NCI-H2081 (cell line): ENCODE measurements around the gene B4GALNT1.
A peak's percentile ranks its signal among the peaks of the same experiment; 100 is the strongest.
"Not testable (repeated sequence)": the region's sequence is repeated elsewhere in the genome, so short reads cannot be mapped to it uniquely, and the experiment has no call there.

Experiments used
- DNase-seq, 2 experiments: peaks; one replicate each; lab custom pipeline; 2025; lab: John Stamatoyannopoulos, UW

Gene B4GALNT1

DNA sequence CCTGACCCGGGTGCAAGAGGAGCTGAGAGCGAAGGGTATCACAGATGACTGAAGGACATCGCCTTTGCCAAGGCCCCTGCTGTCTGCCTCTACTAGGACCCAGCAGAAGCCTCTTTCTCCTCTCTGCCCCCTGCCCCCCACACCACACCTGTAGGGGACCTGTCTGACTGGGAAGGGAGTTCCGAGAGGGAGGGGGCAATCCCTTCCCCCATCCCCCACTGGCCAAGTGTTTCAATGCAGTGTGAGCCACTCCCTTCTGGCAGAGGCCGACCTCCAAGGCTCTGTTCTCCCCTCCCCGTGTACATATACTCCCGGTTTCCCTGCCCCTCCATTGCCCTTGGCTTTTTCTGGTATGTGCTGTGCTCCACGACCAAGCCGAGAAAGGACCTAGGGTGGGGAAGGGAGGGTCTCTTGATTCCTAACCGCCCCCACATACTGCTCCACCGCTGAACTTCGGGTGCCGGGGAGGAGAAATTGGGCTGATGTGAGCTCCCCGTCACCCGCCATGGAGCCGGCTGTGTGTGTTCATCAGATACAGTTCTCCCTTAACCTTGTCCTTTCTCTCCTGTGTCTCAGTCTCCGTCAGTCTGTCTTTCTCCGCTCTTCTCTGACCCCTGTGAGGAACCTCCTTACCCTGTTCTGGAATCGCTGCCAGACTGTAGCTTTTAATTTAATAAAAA, 23.8 kb downstream of the B4GALNT1 start:
- DNase-seq: no peak

DNA sequence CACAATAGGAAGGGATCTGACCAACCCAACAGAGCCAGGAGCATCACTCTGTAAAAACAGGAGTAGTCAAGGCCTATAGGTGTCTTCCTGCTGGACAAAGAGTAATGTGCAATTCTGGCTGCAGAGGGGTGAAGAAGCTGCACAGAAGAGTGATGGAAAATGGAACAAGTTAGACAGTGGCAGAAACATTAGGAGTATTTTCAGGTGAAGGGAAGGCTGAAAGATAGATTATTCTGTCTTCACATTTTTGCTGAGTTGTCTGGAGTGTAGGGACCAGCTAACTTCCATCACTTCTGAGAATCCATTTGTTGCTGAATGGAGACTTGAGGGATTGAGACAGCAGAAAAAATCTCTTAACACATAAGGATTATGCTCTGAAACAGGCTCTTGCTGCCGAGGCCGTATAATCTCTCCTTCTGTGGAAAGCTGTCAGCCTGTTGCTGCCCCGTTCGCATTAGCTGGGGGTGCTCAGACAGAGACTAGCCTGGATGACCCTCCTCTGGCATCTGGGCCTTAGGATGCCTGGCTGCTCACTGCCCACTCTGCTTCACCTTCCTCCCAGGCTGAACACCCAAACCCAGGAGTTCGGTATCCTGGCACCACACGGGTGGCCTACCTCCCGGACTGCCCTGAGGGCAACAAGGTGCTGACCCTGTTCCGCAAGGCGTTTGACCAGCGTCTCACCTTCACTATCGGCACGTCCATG, 24.9 kb downstream of the B4GALNT1 start:
- DNase-seq: no peak

DNA sequence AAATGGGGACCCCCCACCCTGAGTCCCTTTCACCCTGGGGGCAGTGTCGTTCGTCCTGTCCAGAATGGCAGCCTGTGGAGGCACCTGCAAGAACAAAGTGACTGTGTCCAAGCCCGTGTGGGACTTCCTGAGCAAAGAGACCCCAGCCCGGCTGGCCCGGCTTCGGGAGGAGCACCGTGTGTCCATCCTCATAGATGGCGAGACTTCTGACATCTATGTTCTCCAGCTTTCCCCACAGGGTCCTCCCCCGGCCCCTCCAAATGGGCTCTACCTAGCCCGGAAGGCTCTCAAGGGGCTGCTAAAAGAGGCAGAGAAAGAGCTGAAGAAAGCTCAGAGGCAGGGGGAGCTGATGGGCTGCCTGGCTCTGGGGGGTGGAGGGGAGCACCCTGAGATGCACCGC, 26.2 kb downstream of the B4GALNT1 start:
- no peak for DNase-seq

DNA sequence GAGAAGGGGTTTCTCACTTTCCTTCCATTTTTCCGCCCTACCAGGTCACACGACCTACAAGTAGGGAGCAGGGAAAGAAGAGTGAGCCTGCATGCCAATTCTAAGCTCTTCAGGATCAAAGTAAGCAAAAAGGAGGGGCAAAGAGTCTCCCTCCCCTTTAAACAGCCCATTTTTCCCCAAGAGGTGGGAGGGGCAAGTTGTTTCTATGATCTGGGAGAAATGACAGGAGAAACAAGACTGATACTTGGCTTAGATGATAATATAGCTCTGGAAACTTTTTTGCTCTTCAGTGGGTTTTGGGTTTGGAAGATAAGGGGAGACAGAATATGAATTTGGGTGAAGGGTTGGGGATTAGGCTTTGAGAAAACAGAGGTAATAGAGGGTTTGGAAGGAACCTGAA, 26.6 kb downstream of the B4GALNT1 start:
- DNase-seq: no peak

DNA sequence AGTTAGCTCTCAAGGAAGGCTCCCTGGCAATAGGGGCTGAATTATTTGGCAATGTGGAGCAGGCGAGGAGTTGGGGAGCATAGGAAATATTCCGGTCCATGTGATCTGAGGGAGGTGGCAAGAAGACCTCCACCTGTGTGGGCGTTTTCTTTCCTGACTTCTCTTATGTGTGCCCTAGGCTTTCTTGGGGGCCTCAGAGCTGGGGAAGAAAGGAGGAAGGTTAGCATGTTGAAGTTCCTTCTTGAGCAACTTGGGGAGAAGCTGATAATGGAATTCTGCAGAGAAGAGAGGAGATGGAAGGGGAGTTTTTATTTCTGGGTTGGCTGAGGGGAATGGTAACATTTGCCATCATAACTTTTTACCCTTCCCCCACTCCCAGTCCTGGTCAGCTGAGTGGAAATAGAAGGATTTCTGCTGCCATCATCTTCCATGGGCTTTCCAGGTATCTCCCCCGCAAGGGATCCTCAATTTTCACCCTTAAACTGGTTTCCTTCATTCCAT, 27.1 kb downstream of the B4GALNT1 start:
- no peak for DNase-seq

DNA sequence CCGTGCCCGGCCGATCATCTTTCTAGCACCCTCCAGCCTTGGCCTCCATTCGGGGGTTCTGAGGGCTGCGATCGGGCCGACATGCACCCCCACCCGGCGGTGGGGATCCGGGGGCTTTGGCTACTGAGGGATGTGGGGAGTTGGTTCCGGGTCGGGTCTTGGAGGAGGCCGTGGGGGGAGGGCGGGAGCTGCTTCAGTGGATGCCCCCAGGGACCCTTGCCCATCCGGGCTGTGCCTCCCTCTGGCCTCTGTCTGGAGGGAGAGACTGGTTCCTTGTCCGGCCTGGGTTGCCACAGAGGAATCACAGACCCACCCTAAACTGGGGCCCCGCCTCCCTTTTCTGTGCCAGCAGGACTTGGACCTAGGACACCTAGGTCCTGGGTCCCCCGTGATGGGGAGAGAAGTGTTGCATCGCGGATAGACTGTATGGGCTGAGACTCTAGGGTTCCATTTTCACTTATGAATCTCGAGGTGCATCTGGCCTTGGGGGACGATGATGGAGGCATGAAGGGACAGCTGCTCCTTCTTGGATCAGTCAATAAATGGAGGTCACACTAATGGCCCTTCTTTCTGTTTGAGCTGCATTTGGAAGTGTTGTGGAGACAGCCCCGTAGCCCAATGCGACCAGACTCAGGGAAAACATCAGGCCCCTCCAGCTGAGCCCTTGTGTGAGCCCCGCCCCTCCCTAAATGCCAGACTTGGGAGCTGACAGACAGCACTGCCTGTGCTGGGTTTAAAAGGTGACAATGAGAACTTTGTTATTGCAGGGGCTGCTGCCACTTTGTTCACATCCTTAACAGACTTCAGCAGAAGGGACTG, 27.8 kb downstream of the B4GALNT1 start:
- DNase-seq: peak in 1 of 2 experiments; percentile 17

DNA sequence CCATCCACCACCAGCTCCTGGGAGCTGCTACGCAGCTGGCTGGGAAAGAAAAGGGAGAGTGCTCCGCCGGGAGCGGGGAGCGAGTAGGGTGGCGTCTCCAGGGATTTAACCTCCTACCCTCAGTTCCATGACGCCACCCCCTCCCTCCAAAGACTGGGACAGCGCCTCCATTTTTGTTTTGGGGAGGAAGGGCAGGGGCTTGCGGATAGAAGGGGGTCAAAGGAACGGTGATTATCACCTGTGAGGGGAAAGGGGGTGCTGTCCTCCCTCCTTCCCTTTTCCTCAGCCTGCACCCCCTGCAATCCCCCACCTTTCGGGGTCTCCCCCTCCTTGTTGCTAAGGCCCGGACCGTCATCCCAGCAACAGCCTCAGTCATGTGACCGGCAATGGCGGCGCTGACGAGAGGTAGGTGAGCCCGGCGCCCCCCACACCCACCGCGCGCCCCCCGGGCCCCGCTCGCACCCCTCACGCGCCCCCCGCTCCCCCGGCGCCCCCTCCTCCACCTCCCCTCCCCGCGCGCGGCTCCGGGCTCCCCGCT, 28.5 kb downstream of the B4GALNT1 start, which contains the start of gene DTX3:
Gene DTX3, plus strand, starts transcription at position 371 of the 538 bp plus-strand sequence. CDS start 1,694 bp downstream, outside the sequence.
- peak in 1 of 2 experiments; percentile 48 for DNase-seq

DNA sequence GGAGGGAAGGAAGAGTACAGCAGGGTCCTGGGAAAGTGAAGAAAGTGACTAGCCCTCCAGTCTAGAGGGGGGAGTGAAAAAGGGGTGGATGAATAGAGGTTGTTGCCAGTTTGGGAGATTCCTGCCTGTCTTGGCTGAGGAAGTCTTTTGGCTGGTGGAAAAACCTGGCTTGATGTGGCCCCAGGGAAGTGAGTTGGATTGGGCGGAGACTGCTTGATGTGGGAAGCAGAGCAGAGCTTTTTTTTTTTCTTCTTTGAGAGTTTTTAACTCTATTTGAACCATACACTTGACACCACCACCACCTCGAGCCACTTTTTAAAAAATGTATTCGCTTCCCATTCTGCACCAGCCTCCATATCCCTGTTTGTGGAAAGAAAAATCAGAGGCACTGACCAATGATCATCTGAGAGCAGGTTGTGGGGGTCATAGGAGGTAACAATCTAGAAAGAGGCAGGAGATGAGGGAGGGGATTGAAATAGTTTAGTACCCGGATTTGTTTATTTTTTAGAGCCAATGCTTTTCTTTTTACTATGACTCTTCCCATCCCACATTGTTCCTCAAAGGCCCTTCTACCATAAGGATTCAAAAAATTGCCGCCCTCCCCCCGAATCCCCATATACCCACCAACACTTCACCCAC, 29.1 kb downstream of the B4GALNT1 start:
- DNase-seq: no peak

DNA sequence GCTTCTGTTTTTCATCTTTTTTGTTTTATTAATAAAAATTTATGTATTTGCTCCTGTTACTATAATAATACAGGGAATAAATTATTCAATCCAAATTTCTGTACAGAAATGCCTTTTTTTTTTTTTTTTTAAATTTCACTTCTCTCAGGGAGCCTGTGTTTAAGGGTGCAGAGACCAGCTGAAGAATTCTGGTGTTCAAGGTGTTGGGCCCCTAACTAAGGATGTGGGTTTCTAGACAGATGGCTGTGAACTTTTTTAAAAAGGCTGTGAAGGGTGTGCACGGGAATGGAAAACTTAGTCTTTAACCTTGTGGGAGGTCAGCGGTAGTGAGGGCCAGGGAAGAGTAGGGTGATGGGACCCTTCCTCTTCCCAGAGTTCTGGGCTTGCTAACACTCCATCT, 29.7 kb downstream of the B4GALNT1 start:
- DNase-seq: no peak

DNA sequence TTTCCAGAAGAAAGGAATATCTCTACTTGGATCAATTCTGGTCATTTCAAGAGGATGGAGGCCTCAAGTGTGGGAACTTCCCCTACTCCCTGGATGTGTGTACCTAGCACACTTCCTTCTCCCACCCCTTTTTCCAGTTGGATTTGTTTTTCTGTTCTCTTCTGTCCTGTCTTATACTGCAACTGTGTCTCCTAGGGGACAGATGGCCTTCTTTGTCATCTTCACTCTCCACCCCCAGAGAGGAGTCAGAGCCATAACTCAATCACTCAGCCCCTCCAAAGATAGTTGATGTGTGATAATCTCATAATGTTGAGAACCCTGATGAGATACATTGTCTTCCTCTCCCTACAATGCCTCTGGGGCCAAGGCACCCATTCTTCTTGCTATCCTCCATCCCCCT, 30.5 kb downstream of the B4GALNT1 start:
- no peak for DNase-seq

DNA sequence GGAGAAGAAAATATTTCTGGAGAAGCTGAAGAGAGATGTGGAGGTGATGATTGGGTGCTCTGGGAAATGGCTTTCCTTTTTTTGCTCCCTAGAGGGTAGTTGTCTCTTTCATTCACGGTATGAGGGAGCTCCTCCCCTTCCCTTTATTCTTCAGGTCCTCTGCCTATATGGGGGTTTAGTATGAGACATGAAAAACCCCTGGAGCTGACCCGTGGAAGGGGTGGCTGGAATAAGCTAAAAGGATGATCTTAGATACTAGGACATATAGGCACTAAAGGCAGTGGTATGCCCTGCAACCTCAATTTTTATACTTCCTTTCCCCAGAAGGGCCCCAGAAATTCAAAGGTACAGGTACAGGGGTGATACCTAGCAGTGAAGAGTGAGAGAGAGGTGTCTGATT, 32.6 kb downstream of the B4GALNT1 start:
- DNase-seq: no peak

DNA sequence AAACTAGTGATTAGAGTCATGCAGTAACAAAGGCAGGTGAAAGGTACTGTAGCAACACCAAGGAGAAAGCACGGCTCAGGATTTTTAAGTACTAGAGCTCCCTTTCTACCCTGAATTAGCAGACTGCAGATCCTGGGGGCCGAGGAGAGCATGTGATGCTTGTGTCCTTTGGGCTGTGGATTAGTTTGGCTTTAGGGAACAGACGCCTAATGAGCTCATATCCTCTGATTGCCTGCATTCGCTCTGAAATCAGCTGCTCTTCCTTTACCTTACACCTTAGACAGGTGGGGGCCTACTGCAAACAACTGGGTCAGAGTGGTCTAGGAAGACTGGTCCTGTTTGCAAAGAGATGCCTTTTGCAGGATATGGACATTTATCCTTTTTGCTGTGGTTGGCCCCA, 39.8 kb downstream of the B4GALNT1 start:
- no peak for DNase-seq

DNA sequence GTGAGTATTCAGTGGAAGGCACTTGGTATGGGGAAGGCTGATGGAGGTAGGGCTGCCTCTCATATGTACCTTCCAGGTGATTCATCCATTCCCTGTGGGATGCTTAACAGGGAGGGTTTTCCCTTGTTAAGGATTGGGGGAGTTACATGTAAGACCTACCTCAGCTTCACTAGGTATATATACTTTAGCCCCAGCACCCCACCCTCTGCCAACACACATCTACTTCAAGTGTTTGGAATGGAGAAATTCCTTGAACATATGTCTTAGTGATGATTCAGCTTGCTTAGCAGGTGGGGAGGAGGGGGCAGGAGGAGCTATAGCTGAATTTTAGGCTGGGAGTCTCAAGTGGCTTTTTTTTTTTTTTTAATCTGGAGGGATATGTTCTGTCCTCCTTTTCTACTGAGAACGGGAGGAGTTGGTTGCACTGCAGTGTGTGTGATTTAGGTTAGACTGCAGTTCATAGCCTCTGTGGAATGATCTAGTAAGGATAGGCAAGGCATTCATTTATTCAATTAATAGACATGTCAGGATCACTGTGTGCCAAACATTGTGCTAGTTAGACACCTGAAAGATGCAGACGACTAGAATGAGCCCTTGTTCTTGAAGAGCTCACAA, 40.3 kb downstream of the B4GALNT1 start:
- DNase-seq: no peak

DNA sequence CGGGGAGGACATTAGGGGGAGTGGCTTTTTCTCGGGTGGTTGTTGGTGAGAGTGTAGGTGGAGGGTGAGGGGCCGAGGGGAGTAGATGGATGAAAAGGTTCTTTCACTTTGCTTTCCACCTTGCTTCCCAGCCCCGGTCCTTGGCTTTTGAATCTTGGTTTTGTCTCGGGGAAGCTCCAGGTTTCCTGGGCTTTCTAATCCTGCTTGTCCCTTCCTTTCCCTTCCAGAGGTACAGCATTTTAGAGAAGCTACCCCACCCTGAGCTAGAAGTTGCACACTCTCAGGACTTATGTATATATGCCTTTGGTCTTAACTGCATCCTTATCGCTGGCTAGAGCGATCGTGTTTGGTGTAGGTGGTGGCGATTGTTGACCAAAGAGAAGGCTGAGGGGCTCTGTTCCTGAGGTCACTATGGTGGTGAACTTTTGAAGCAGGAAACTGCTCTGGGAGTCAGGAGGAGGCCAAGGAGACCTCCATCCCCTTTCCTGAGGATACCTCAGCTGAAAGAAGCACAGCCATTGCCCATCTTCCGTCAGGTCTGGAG, 41.1 kb downstream of the B4GALNT1 start:
- DNase-seq: no peak

DNA sequence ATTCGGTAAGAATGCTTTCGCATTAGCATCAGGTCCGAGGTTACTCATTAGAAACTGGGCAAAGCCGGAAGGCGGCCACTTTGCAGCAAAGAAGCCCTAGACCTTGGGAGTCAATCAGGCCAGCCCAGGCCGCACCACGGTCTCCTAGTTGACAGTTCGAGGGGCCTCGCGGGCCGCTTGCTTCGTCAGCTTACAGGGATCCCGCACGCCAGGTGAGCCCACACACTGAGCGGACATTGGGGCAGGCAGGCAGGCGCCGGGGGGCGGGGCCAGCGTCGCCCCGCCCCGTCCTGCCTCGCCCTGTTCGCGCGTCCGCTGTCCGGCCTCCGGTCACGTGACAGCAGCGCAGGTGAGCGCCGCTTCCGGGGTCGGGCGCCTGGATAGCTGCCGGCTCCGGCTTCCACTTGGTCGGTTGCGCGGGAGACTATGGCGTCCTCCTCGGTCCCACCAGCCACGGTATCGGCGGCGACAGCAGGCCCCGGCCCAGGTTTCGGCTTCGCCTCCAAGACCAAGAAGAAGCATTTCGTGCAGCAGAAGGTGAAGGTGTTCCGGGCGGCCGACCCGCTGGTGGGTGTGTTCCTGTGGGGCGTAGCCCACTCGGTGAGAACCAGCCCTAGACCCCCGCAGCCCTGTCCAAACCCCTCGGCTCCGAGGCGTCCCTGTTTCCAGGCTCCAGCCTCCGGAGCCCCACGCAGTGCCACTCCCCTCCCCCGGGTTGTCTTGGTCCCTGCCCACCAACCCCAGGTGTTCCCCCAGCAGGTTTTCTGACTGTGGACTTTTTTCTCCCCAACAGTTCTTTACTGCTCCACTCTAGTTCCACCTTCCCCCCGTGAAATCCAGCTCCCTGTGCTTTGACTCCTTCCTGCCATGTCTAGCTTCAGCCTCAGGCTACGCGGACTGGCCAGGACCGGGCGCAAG, 41.9 kb downstream of the B4GALNT1 start, which contains the start of gene PIP4K2C:
Gene PIP4K2C, plus strand, starts transcription at position 329 of the 918 bp plus-strand sequence. Its CDS starts 98 bp downstream, at position 427.
- DNase-seq: peak; percentile 86 to 92

DNA sequence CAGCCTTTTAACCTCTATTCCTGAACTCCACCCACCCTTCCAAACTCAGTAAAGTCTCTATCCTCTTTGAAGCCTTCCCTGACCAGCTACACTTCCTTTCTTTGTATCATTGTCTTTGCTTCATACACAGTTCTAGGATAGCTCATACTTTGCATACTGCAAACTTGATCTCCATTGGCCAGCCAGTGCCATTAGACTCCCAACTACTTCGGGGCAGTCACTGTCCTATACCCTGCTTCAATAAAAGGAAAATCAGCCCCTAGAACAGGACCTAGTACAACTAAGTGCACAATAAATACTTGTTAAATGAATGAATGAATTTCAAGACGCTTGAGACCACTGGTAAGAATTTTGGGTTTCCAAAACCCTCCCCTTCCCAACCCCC, 42.5 kb downstream of the B4GALNT1 start:
- DNase-seq: no peak

DNA sequence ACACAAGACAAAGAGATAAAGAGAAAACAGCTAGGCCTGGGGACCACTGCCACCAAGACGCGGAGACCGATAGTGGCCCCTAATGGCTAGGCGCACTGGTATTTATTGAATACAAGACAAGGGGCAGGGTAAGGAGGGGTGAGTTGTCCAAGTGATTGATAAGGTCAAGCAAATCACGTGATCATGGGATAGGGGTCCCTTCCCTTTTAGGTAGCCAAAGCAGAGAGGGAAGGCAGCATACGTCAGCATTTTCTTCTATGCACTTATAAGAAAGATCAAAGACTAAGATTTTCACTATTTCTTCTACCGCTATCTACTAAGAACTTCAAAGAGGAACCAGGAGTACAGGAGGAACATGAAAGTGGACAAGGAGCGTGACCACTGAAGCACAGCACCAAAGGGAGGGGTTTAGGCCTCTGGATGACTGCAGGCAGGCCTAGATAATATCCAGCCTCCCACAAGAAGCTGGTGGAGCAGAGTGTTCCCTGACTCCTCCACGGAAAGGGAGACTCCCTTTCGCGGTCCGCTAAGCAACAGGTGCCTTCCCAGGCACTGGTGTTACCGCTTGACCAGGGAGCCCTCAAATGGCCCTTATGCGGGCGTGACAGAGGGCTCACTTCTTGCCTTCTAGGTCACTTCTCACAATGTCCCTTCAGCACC, 43.9 kb downstream of the B4GALNT1 start:
- not testable (repeated sequence) for DNase-seq

DNA sequence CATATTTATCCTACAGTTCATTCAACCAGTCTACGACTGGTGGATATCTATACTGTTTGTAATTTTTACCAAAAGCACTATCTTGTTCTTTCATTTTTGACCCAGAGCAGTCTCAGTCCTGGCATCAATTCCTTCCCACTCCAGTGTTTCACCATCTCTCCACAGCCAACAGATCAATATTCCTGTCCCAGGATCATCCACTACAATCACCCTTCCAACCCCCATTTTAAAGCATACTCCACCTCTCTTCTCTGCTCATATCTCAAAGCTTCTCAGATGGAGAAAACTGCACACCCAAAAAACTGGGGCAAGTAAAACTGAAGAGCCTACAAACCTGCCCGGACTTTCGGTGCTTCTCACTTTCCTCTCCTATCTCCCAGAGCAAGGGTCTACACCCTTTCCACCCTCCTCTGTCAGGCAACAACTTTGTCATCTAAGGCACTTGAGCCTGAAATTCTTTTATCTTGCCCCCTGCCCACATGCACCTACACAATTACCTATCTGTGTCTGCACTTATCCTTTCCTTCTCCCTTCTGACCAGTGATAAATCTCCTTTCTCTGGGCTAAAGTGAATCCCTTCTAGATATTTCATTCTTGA, 46.1 kb downstream of the B4GALNT1 start:
- no peak for DNase-seq

DNA sequence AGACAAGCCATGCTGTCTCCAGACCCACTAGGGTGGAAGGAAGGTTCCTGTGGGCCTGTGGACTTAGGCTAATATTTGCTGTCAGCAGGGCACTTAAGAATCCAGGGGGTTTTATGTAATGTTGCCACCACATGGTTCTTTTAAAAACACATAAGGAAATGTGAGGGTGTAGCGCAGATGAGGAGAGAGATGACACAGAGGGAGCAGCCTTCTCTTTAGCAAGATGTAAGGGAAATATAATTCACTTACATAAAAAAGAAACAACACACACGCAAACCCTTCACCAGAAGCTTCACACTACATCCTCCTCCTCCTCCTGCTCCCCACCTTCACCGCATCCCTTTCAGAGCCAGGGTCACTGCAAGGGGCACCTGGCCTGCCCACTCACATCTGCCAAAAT, 46.9 kb downstream of the B4GALNT1 start:
- DNase-seq: no peak
